Measurements from ENCODE around the gene CYP2R1. TPM values are rescaled to one million over a fixed set of nuclear protein-coding genes. Genes with fewer than 3 reads are reported as not detected.

CYP2R1 gene
- total and polyA plus RNA-seq, 2 of the 13 experiments (the other 11 are each of a cell fraction or from before 2014, with no cell fraction given): 0.59 to 0.60 TPM

DNA sequence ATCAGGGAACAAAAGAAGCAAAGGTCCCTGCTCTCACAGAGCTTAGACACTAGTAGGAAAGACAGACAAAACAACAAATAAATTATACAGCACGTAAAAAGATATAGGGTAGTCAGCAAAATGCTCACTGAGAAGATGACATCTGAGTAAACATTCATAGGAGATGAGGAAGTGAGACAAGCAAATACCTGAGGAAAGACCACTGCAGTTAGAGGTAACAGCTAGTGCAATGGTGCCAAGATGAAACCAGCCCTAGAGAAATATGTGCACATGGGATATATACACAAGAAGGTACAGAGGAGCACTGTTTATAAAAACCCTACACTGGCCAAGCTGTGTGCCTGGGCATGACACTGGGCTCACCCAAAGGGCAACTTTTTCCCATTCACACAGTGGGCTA, 9.8 kb downstream of the CYP2R1 start (continued):
- TF ChIP-seq, protein P1, sequence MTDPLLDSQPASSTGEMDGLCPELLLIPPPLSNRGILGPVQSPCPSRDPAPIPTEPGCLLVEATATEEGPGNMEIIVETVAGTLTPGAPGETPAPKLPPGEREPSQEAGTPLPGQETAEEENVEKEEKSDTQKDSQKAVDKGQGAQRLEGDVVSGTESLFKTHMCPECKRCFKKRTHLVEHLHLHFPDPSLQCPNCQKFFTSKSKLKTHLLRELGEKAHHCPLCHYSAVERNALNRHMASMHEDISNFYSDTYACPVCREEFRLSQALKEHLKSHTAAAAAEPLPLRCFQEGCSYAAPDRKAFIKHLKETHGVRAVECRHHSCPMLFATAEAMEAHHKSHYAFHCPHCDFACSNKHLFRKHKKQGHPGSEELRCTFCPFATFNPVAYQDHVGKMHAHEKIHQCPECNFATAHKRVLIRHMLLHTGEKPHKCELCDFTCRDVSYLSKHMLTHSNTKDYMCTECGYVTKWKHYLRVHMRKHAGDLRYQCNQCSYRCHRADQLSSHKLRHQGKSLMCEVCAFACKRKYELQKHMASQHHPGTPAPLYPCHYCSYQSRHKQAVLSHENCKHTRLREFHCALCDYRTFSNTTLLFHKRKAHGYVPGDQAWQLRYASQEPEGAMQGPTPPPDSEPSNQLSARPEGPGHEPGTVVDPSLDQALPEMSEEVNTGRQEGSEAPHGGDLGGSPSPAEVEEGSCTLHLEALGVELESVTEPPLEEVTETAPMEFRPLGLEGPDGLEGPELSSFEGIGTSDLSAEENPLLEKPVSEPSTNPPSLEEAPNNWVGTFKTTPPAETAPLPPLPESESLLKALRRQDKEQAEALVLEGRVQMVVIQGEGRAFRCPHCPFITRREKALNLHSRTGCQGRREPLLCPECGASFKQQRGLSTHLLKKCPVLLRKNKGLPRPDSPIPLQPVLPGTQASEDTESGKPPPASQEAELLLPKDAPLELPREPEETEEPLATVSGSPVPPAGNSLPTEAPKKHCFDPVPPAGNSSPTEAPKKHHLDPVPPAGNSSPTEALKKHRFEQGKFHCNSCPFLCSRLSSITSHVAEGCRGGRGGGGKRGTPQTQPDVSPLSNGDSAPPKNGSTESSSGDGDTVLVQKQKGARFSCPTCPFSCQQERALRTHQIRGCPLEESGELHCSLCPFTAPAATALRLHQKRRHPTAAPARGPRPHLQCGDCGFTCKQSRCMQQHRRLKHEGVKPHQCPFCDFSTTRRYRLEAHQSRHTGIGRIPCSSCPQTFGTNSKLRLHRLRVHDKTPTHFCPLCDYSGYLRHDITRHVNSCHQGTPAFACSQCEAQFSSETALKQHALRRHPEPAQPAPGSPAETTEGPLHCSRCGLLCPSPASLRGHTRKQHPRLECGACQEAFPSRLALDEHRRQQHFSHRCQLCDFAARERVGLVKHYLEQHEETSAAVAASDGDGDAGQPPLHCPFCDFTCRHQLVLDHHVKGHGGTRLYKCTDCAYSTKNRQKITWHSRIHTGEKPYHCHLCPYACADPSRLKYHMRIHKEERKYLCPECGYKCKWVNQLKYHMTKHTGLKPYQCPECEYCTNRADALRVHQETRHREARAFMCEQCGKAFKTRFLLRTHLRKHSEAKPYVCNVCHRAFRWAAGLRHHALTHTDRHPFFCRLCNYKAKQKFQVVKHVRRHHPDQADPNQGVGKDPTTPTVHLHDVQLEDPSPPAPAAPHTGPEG (CRISPR knock-in tag; IDR thresholded peaks at IDR 0.05): no peak
- no peak for TF ChIP-seq ZNF589 (CRISPR knock-in tag; conservative IDR thresholded peaks at IDR 0.05)

DNA sequence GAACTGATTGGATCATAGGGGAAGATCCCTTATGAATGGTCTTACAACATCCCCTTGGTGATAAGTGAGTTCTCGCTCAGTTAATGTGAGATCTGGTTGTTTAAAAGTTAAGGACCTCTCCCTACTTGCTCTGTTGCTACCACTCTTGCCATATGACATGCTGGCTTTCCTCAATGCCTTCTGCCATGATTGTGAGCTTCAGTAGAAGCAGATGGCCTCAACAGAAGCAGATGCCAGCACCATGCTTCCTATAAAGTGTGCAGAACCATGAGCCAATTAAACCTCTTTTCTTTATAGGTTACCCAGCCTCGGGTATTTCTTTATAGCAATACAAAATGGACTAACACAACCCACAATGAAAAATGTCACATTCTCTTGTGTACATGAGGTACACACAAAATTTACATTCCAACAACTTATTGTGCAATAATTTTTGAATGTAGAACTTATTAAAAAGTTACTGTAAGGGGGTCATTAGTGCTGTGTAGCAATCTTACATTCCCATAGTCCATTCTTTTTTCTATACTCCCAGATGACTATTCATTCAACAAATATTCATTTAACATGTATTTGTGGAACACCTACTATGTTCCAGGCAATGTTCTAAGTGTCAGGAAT, 10.3 kb downstream of the CYP2R1 start:
- ATAC-seq (no peak), DNase-seq (ENCODE audit: low spot score) (no peak), FAIRE-seq (no peak)
- Histone ChIP-seq H2AFZ (ENCODE audit: low read length) (no peak overlapping the region), H3K27me3 (ENCODE audit: control insufficient read depth in 1 of 2, insufficient read depth in 2 of 2, low read length in 2 of 2) (no peaks in the 10 kb centered on the region), H4K20me1 (ENCODE audit: insufficient read depth, low read length) (no peaks in the 10 kb centered on the region), H3K79me2 (ENCODE audit: insufficient read depth, low read length) (no peaks in the 10 kb centered on the region), H3K9ac (ENCODE audit: insufficient read depth, low read depth, low read length) (no peak overlapping the region), H3K4me3 (replicated peaks in 1 of 3; ENCODE audit: insufficient read depth in 1 of 3, low read depth in 2 of 3, low read length in 3 of 3) (no peak overlapping the region), H3K27ac (ENCODE audit: extremely low read length, insufficient read depth, low read length) (no peak overlapping the region), H3K36me3 (replicated peaks in 1 of 2; ENCODE audit: control insufficient read depth in 1 of 2, insufficient read depth in 2 of 2, low read length in 2 of 2) (peaks cover 0 to 3% of the 10 kb centered on the region in 2 experiments; a peak in 2 of 5 replicates), H3K4me2 (ENCODE audit: low read depth, low read length) (no peak overlapping the region), H3K9me3 (ENCODE audit: low read length) (no peaks in the 10 kb centered on the region), H3K4me1 (ENCODE audit: insufficient read depth, low read length) (peaks cover 11% of the 10 kb centered on the region)
- CTCF ChIA-PET (ENCODE audit: low intra/inter-chr PET ratio, low total read pairs): no interaction called here
- in situ Hi-C loops (cut with HindIII; ENCODE audit: extremely low pct_ligation_motif_present, low pct_unique_long_range_greater_than_20kb) (no loop called here), intact Hi-C loops (cut with micrococcal nuclease; ENCODE audit: unreplicated experiment) (no loop called here)
- WGBS (ENCODE audit: low lambda C conversion rate): 93% methylated on average over 2 of the region's 2 CpGs
- BruUV-seq (replicated peaks): no TSS peak
- POLR2A ChIA-PET: no interaction called here
- TF ChIP-seq IRX3 (CRISPR knock-in tag; IDR thresholded peaks at IDR 0.05; ENCODE audit: borderline replicate concordance, low read depth) (no peak), CEBPB (IDR thresholded peaks at IDR 0.05; ENCODE audit: borderline replicate concordance, low read depth, low read length) (peak; percentile 76; the same call in 1 of the 2 replicates), SMC3 (IDR thresholded peaks at IDR 0.05; ENCODE audit: low read length) (no peak), ZNF619 (CRISPR knock-in tag; IDR thresholded peaks at IDR 0.05) (no peak), ZNF354B (CRISPR knock-in tag; IDR thresholded peaks at IDR 0.05) (no peak)

Measured in HepG2 (cell line).